Measurements from ENCODE around the gene DHX35.
"Not testable (repeated sequence)": the region's sequence is repeated elsewhere in the genome, so short reads cannot be mapped to it uniquely, and the experiment has no call there.

- not testable (repeated sequence) for TF ChIP-seq CTCF (IDR thresholded peaks at IDR 0.05; ENCODE audit: borderline replicate concordance, extremely low read depth, low read length, poor library complexity, severe bottlenecking); EZH2 (IDR thresholded peaks at IDR 0.05; ENCODE audit: borderline replicate concordance, low read depth, low read length, severe bottlenecking)
Measured at GRCh38 chr20:38996866-38997265, 34.7 kb downstream of the DHX35 start.

Data from DND-41 (cell line).